ENCODE measurements around the gene USP47. TPM values are rescaled to one million over a fixed set of nuclear protein-coding genes. Genes with fewer than 3 reads are reported as not detected.

The USP47 gene
- total and polyA plus RNA-seq, 9 of the 15 experiments (the other 6 are each of a cell fraction or from before 2014, with no cell fraction given): 13.1 to 63.6 (median 34.7) TPM

DNA sequence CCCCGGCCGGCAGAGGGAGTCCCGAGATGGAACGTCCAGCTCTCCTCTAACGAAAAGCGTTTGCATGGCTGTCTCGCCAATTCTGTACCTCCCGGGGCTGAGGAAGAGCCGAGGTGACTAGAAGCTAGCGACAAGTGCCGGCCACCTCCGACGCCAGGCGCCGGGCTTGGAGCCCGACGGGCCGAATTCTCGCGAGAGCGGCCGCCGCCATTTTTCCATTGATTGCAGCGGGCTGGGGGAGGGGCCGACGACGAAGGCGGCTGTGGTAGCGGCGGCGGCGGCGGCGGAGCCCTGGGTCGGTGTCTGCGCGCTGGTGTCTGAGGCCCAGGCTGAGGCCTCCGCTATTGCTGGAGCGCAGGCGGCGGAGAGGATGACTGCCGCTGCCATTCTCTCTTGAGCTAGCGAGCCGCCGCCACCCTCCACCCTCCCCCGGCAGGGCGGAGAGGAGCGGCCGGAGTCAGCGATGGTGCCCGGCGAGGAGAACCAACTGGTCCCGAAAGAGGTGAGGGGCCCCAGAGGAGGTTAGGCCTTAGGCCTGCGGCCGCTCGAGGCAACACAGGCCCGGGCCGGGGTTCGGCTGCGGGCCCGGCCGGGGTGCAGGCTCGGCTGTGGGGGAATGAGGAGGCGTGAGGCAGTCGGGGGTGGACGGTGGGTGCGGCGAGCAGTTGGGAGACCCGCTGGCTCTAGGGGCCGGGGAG is at the start of gene USP47 (continued):
- TF ChIP-seq, protein P1, sequence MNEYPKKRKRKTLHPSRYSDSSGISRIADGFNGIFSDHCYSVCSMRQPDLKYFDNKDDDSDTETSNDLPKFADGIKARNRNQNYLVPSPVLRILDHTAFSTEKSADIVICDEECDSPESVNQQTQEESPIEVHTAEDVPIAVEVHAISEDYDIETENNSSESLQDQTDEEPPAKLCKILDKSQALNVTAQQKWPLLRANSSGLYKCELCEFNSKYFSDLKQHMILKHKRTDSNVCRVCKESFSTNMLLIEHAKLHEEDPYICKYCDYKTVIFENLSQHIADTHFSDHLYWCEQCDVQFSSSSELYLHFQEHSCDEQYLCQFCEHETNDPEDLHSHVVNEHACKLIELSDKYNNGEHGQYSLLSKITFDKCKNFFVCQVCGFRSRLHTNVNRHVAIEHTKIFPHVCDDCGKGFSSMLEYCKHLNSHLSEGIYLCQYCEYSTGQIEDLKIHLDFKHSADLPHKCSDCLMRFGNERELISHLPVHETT (CRISPR knock-in tag; conservative IDR thresholded peaks at IDR 0.05 in 1 of 2, IDR thresholded peaks at IDR 0.05 in 1 of 2): peak in 1 of 2 experiments; percentile 64; a peak in 2 of 4 replicates
- TF ChIP-seq PCBP1 (IDR thresholded peaks at IDR 0.05; ENCODE audit: low read depth, low read length, poor library complexity, severe bottlenecking): peak; percentile 67
- TF ChIP-seq, protein P2, sequence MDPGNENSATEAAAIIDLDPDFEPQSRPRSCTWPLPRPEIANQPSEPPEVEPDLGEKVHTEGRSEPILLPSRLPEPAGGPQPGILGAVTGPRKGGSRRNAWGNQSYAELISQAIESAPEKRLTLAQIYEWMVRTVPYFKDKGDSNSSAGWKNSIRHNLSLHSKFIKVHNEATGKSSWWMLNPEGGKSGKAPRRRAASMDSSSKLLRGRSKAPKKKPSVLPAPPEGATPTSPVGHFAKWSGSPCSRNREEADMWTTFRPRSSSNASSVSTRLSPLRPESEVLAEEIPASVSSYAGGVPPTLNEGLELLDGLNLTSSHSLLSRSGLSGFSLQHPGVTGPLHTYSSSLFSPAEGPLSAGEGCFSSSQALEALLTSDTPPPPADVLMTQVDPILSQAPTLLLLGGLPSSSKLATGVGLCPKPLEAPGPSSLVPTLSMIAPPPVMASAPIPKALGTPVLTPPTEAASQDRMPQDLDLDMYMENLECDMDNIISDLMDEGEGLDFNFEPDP (CRISPR knock-in tag; IDR thresholded peaks at IDR 0.05): no peak
- peak; percentile 61; the same call in 1 of the 2 replicates for TF ChIP-seq ZBTB7A (IDR thresholded peaks at IDR 0.05; ENCODE audit: borderline replicate concordance, control insufficient read depth, low read depth, low read length)
- no peak for TF ChIP-seq RUNX1 (IDR thresholded peaks at IDR 0.05; ENCODE audit: low read depth)
- TF ChIP-seq EP400 (IDR thresholded peaks at IDR 0.05): peak; percentile 62
- no peak for TF ChIP-seq SMAD2 (IDR thresholded peaks at IDR 0.05; ENCODE audit: low read depth, low read length)
- TF ChIP-seq BACH1 (tag; IDR thresholded peaks at IDR 0.05): no peak
- TF ChIP-seq SRF (CRISPR knock-in tag; IDR thresholded peaks at IDR 0.05): no peak; a peak in 1 of 4 replicates
- TF ChIP-seq ZNF586 (CRISPR knock-in tag; conservative IDR thresholded peaks at IDR 0.05): no peak
- no peak for TF ChIP-seq NBN (IDR thresholded peaks at IDR 0.05; ENCODE audit: low read depth)
- TF ChIP-seq, protein P3, sequence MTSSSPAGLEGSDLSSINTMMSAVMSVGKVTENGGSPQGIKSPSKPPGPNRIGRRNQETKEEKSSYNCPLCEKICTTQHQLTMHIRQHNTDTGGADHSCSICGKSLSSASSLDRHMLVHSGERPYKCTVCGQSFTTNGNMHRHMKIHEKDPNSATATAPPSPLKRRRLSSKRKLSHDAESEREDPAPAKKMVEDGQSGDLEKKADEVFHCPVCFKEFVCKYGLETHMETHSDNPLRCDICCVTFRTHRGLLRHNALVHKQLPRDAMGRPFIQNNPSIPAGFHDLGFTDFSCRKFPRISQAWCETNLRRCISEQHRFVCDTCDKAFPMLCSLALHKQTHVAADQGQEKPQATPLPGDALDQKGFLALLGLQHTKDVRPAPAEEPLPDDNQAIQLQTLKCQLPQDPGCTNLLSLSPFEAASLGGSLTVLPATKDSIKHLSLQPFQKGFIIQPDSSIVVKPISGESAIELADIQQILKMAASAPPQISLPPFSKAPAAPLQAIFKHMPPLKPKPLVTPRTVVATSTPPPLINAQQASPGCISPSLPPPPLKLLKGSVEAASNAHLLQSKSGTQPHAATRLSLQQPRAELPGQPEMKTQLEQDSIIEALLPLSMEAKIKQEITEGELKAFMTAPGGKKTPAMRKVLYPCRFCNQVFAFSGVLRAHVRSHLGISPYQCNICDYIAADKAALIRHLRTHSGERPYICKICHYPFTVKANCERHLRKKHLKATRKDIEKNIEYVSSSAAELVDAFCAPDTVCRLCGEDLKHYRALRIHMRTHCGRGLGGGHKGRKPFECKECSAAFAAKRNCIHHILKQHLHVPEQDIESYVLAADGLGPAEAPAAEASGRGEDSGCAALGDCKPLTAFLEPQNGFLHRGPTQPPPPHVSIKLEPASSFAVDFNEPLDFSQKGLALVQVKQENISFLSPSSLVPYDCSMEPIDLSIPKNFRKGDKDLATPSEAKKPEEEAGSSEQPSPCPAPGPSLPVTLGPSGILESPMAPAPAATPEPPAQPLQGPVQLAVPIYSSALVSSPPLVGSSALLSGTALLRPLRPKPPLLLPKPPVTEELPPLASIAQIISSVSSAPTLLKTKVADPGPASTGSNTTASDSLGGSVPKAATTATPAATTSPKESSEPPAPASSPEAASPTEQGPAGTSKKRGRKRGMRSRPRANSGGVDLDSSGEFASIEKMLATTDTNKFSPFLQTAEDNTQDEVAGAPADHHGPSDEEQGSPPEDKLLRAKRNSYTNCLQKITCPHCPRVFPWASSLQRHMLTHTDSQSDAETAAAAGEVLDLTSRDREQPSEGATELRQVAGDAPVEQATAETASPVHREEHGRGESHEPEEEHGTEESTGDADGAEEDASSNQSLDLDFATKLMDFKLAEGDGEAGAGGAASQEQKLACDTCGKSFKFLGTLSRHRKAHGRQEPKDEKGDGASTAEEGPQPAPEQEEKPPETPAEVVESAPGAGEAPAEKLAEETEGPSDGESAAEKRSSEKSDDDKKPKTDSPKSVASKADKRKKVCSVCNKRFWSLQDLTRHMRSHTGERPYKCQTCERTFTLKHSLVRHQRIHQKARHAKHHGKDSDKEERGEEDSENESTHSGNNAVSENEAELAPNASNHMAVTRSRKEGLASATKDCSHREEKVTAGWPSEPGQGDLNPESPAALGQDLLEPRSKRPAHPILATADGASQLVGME (CRISPR knock-in tag; IDR thresholded peaks at IDR 0.05): no peak
- TF ChIP-seq, protein P4, sequence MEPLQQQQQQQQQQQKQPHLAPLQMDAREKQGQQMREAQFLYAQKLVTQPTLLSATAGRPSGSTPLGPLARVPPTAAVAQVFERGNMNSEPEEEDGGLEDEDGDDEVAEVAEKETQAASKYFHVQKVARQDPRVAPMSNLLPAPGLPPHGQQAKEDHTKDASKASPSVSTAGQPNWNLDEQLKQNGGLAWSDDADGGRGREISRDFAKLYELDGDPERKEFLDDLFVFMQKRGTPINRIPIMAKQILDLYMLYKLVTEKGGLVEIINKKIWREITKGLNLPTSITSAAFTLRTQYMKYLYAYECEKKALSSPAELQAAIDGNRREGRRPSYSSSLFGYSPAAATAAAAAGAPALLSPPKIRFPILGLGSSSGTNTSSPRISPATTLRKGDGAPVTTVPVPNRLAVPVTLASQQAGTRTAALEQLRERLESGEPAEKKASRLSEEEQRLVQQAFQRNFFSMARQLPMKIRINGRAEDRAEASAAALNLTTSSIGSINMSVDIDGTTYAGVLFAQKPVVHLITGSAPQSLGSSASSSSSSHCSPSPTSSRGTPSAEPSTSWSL (CRISPR knock-in tag; IDR thresholded peaks at IDR 0.05; ENCODE audit: borderline replicate concordance): no peak
- TF ChIP-seq ZNF766 (CRISPR knock-in tag; conservative IDR thresholded peaks at IDR 0.05): no peak
- TF ChIP-seq HDAC8 (tag; IDR thresholded peaks at IDR 0.05): peak; percentile 46; the same call in 1 of the 2 replicates
- no peak for TF ChIP-seq MCM2 (IDR thresholded peaks at IDR 0.05; ENCODE audit: low read depth)
- no peak for TF ChIP-seq PPARD (CRISPR knock-in tag; IDR thresholded peaks at IDR 0.05)
